GM18907 (cell line): ENCODE results near the gene MRGPRX1.
"Not testable (repeated sequence)": the region's sequence is repeated elsewhere in the genome, so short reads cannot be mapped to it uniquely, and the experiment has no call there.

Experiments
- ATAC-seq: cut with Tn5 transposase; IDR thresholded peaks from one replicate; pipeline ENCODE4 v1.9.1; 2021; ENCODE audit warnings: mild to moderate bottlenecking, moderate library complexity; ENCODE audit not compliant: unreplicated experiment

MRGPRX1 gene

DNA sequence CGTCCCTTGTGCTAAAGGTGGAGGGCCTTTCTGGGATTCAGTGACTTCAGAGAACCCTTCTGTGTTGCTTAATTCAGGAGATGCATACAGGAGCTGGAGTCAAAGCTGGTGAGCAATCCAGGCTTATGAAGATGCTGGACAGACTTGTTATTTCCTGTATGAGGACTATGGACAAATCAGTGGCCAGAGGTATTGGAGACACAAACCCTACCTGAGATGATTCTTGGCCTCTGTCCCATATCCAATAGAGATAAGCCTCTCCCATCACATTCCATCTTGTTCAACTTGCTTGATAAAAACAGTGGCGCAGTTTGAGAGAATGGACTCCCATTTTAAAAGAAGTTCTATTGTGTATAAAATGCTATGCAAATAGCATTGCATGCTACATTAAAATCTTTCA, at the start of gene MRGPRX1:
Gene MRGPRX1, minus strand, starts transcription at position 101 of the 400 bp plus-strand sequence. CDS start 4,630 bp downstream, outside the sequence.
- no peak for ATAC-seq

DNA sequence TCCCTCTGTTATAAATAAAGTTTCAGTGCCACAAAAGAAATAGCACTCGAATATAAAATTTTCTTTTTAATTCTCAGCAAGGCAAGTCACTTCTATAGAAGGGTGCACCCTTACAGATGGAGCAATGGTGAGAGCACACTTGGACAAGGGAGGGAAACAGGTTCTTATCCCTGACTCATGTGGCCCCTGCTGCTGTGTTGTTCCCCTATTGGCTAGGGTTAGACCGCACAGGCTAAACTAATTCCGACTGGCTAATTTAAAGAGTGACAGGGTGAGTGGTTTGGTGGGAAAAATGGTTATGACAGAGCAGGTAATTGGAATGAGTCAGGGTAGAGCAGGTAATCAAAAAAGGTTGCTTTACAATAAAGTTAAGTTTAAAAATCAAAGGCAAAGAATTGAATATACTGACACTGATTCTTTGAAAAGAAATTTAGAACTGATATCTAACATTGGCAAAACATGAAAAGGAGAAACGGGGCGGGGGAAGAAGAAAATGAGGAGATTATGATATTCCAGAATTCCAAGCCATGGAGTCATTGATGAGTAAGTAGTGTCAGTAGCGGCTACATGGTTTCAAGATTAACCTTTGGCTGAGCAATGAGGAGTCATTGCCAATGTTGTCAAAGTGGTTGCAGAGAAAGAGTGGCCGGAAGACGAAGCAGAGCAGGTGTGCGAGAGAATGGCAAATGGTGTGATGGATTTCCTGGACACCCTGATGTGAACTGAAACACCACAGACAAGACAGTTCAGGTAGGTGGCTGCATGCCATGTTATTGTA, 48.4 kb upstream of the MRGPRX1 start:
- ATAC-seq, result no peak

- no peak for ATAC-seq
These were observed 47.5 kb upstream of the MRGPRX1 start for GRCh38 chr11:18986744-18987143.

DNA sequence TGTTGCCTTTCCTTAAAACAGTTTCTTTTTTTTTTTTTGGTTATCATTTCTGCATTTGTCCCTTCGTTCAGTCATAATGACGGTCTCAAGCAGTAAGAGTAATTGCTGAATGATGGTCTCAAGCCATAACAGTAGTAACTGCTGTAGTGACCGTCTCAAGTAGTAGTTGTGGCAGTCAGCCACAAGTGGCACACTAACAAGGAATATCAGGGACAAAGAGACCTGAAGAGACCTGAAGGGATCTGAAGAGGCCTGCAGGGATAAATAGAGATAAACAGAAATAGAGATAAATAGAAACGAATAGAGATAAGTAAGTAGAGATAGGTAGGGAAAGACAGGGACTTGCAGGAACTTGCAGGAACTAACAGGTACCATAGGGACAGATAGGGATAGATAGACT, 42.7 kb upstream of the MRGPRX1 start:
- no peak for ATAC-seq

DNA sequence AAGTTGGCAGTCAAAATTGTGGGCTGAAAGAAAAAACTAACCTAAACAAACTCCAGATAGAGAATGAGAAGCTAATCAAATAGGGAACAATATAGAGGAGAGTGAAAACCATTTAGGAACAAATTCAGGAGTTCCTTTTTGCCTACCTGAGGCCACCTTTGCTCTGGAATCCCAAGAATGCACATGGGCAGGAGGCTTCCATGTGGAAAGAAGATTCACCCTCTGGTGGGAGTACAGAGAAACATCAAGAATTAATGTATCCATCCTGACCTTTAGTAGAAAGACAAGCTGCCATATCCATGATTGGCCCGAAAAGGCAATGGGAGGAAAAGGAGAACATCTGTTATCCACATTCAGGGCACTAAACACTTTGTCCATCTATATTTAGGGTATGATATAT, 35.0 kb upstream of the MRGPRX1 start:
- ATAC-seq, result no peak

DNA sequence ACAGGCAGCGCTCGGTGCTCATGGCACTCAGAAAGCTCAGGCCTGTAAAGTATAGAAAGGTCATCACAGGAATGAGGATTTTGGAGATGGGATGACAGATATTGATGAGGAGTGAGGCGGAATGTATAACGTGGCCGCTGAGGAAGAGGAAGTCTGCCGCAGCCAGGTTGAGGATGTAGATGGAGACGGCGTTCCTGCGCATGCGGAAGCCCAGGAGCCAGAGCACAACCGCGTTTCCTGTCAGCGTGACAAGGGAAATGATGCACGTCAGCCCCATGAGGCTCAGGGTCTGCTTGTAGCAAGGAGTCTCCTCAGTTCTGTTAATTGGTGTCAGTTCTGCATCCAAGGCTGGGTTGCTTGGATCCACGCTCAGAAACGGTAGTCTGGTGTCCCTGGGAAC, 33.1 kb upstream of the MRGPRX1 start:
- ATAC-seq, result no peak

DNA sequence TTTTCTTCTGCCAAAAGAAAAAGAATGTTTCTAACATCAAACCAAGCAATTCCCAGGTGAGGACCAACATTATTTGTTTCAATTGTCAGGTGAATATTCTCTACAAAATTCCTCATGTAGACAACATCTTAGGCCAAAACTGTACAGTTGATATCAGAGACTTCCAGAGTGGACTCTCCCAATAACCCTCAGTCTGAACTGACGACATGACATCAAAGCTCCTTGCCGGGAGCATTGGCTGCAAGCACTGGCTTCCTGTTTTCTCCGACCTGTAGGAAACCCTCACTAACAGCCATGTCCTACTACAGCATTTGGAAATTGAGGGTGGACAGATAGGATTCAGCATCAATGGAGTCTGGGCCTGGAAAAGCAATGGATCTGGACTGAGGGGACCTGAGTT, 30.5 kb upstream of the MRGPRX1 start:
- ATAC-seq, result no peak

DNA sequence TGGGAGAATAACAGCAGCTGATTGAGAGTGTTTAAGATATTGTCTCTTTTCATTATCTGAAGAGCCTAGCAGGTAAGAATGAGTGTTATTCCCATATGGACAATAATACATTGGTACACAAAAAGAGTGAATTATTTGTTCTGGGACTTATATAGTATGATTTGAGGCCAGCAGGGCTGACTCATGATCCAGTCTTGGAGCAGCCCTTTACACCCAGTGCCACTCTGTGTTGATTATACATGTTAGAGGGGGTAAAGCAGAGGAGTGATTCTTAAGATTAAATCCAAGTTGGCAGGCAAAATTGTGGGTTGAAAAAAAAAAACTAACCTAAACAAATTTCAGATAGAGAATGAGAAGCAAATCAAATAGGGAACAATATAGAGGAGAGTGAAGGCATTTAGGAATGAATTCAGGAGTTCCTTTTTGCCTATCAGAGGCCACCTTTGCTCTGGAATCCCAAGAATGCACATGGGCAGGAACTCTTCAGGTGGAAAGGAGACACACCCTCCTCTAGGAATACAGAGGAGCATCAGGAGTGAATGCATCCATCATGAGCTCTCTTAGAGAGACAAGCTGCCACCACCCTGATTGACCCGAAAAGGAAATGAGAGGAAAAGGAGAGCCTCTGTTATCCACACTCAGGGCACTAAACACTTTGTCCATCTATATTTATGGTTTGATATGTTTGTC, 19.2 kb upstream of the MRGPRX1 start:
- no peak for ATAC-seq

- no peak for ATAC-seq
These were observed 17.4 kb upstream of the MRGPRX1 start for GRCh38 chr11:18956630-18957029.

DNA sequence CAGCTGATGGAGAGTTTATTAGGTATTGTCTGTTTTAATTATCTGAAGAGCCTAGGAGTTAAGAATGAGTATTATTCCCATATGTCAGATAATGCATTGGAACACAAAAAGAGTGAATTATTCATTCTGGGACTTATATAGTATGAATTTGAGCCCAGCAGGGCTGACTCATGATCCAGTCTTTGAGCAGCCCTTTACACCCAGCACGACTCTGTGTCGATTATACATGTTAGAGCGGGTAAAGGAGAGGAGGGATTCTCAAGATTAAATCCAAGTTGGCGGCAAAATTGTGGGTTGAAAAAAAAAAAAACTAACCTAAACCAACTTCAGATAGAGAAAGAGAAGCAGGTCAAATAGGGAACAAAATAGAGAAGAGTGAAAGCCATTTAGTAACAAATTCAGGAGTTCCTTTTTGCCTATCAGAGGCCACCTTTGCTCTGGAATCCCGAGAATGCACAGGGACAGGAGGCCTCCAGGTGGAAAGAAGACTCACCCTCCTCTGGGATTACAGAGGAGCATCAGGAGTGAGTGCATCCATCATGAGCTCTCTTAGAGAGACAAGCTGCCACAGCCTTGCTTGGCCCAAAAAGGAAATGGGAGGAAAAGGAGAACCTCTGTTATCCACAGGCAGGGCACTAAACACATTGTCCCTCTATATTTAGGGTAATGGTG, 3.1 kb downstream of the MRGPRX1 start:
- ATAC-seq, result no peak

DNA sequence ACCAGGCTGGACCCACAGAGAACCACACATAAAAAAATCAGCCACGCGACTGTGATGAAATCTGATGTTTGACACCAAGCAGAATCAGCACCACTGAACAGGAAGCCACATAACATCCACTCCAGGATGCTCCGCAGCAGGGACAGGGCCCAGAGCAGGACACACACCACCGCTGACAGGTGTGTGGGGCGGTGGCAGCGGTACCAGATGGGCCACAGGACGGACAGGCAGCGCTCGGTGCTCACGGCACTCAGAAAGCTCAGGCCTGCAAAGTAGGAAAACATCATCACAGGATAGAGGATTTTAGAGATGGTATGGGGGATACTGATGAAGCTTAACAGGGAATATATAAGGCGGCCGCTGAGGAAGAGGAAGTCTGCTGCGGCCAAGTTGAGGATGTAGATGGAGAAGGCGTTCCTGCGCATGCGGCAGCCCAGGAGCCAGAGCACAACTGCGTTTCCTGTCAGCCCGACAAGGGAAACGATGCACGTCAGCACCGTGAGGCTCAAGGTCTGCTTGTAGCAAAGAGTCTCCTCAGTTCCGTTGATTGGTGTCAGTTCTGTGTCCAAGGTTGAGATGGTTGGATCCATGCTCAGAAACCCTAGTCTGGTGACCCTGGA, 4.9 kb downstream of the MRGPRX1 start:
- ATAC-seq, result no peak

- no peak for ATAC-seq
These were observed 11.5 kb downstream of the MRGPRX1 start for GRCh38 chr11:18927550-18928322.

DNA sequence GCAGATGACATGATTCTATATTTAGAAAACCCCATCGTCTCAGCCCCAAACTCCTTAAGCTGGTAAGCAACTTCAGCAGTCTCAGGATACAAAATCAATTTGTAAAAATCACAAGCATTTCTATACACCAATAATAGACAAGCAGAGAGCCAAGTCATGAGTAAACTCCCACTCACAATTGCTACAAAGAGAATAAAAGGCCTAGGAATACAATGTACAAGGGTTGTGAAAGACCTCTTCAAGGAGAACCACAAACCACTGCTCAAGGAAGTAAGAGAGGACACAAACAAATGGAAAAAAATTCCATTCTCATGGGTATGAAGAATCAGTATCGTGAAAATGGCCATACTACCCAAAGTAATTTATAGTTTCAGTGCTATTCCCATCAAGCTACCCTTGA, 13.8 kb downstream of the MRGPRX1 start:
- ATAC-seq, result not testable (repeated sequence)

GRCh38 chr11:18912883-18913282, 26.3 kb downstream of the MRGPRX1 start:
- ATAC-seq, result no peak

- ATAC-seq, result no peak
These were observed 31.8 kb downstream of the MRGPRX1 start for GRCh38 chr11:18907391-18907790.

DNA sequence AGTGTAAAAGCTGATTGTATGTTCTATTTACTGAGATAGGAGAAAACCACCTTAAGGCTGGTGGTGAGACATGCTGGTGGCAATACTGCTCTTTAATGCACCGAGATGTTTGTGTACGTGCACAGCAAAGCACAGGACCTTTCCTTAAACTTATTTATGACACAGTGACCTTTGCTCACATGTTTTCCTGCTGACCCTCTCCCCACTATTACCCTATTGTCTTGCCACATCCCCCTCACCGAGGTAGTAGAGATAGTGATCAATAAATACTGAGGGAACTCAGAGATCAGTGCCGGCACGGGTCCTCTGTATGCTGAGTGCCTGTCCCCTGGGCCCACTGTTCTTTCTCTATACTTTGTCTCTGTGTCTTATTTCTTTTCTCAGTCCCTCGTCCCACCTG, 38.6 kb downstream of the MRGPRX1 start:
- ATAC-seq, result not testable (repeated sequence)

DNA sequence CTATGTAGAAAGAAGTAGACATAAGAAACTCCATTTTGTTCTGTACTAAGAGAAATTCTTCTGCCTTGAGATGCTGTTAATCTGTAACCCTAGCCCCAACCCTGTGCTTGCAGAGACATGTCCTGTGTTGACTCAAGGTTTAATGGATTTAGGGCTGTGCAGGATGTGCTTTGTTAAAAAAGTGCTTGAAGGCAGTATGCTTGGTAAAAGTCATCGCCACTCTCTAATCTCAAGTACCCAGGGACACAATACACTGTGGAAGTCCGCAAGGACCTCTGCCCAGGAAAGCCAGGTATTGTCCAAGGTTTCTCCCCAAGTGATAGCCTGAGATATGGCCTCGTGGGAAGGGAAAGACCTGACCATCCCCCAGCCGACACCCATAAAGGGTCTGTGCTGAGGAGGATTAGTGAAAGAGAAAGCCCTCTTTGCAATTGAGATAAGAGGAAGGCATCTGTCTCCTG, 39.0 kb downstream of the MRGPRX1 start:
- not testable (repeated sequence) for ATAC-seq

DNA sequence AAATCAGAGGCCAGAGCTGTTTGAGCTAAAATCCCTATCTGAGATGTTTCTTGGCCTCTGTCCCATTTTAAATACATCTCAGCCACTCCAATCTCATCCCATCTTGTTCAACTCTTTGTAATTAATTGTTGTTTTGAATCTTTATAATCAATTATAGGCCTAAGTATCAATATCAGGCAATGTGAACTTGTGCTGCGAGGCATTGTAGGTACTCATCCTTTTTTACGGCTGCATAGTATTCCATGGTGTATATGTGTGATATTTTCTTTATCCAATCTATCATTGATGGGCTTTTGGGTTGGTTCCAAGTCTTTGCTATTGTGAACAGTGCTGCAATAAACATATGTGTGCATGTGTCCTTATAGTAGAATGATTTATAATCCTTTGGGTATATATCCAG, 47.5 kb downstream of the MRGPRX1 start:
- not testable (repeated sequence) for ATAC-seq

DNA sequence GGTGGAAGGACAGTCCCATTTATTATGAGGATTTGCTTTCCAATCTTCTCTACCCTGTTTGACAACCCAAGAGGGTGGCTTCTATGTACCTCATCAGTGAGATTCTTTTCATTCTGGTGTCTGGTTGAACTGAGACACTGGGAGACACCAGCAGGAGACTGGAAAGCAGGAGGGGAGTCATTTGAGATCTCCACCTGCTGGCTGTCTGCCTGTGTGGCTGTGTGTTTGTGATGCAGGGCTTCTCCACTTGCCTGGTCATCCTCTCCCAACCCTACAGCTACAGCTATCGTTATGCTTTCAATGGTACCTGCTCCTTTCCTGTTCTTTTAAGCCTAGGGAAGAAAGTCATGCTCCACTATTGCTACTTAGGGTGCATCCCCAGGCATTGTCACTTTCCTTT, 48.6 kb downstream of the MRGPRX1 start:
- ATAC-seq, result no peak
